WERI-Rb-1 (cell line): Measurements from ENCODE around the gene NECAB2.
"Not testable (repeated sequence)": the region's sequence is repeated elsewhere in the genome, so short reads cannot be mapped to it uniquely, and the experiment has no call there.

ENCODE experiments used
- DNase-seq: peaks from one replicate; pipeline ENCODE4 v3.0.0-alpha.2; 2020
- H3K27ac ChIP-seq: fragments of 250-450 bp; sonication (Bioruptor Pico); 2 replicates; pipeline ENCODE4 v1.5.1; 2020; ENCODE audit warnings: mild to moderate bottlenecking, moderate library complexity
- H3K27me3 ChIP-seq: fragments of 250-450 bp; sonication (Bioruptor Pico); 2 replicates; pipeline ENCODE4 v1.5.1; 2021; ENCODE audit warnings: mild to moderate bottlenecking, low read depth, moderate library complexity; ENCODE audit not compliant: insufficient read depth, severe bottlenecking
- H3K36me3 ChIP-seq: fragments of 250-450 bp; sonication (Bioruptor Pico); 2 replicates; pipeline ENCODE4 v1.5.1; 2020; ENCODE audit warnings: mild to moderate bottlenecking, moderate library complexity
- H3K4me3 ChIP-seq: 2 replicates; pipeline ENCODE4 v1.5.1; 2011; ENCODE audit warnings: low read depth, mild to moderate bottlenecking, control low read depth, low read length
- H3K9me3 ChIP-seq: fragments of 250-450 bp; sonication (Bioruptor Pico); 2 replicates; pipeline ENCODE4 v1.5.1; 2021; ENCODE audit warnings: mild to moderate bottlenecking, moderate library complexity; ENCODE audit not compliant: severe bottlenecking
- TF ChIP-seq, protein P1 (sequence below): IDR thresholded peaks from 2 replicates; pipeline ENCODE4 v1.5.1; 2011; ENCODE audit warnings: low read depth, mild to moderate bottlenecking, control low read depth, inconsistent platforms, low read length

The NECAB2 gene

GRCh38 chr16:83939266-83939855 lies 28.7 kb upstream of the NECAB2 start:
- H3K4me3 ChIP-seq = no peak overlapping the region
- H3K9me3 ChIP-seq = no peaks in the 10 kb centered on the region
- no peak for DNase-seq
- no peaks in the 10 kb centered on the region for H3K27me3 ChIP-seq
- TF ChIP-seq, protein P1, sequence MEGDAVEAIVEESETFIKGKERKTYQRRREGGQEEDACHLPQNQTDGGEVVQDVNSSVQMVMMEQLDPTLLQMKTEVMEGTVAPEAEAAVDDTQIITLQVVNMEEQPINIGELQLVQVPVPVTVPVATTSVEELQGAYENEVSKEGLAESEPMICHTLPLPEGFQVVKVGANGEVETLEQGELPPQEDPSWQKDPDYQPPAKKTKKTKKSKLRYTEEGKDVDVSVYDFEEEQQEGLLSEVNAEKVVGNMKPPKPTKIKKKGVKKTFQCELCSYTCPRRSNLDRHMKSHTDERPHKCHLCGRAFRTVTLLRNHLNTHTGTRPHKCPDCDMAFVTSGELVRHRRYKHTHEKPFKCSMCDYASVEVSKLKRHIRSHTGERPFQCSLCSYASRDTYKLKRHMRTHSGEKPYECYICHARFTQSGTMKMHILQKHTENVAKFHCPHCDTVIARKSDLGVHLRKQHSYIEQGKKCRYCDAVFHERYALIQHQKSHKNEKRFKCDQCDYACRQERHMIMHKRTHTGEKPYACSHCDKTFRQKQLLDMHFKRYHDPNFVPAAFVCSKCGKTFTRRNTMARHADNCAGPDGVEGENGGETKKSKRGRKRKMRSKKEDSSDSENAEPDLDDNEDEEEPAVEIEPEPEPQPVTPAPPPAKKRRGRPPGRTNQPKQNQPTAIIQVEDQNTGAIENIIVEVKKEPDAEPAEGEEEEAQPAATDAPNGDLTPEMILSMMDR = no peak
- H3K36me3 ChIP-seq = no peaks in the 10 kb centered on the region
- H3K27ac ChIP-seq = no peak overlapping the region

DNA sequence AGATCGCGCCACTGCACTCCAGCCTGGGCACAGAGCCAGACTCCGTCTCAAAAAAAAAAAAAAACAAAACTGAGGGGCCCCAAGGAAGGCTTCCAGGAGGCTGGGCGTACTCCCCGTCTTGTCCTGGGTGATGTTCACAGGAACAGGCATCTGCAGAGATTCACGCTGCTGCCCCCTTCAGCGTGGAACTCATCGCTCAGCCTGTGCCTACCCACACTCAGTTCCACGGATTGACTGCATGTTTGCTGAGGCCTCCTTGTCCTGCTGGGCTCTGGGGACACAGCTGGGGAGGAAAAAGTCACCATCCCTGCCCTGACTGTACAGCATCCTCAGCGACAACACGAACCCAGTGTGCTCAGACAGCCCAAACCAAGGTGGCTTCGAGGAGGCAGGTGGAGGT lies 27.9 kb upstream of the NECAB2 start:
- Histone ChIP-seq H3K9me3 (no peaks in the 10 kb centered on the region), H3K27ac (no peak overlapping the region), H3K36me3 (no peaks in the 10 kb centered on the region), H3K4me3 (no peak overlapping the region), H3K27me3 (no peaks in the 10 kb centered on the region)
- DNase-seq = no peak
- TF ChIP-seq, protein P1 = peak; percentile 18; the same call in 1 of the 2 replicates

GRCh38 chr16:83940630-83941378 lies 27.2 kb upstream of the NECAB2 start:
- Histone ChIP-seq H3K27me3 (no peaks in the 10 kb centered on the region), H3K27ac (no peak overlapping the region), H3K9me3 (no peaks in the 10 kb centered on the region), H3K36me3 (no peaks in the 10 kb centered on the region), H3K4me3 (no peak overlapping the region)
- TF ChIP-seq, protein P1 = no peak
- DNase-seq = no peak

DNA sequence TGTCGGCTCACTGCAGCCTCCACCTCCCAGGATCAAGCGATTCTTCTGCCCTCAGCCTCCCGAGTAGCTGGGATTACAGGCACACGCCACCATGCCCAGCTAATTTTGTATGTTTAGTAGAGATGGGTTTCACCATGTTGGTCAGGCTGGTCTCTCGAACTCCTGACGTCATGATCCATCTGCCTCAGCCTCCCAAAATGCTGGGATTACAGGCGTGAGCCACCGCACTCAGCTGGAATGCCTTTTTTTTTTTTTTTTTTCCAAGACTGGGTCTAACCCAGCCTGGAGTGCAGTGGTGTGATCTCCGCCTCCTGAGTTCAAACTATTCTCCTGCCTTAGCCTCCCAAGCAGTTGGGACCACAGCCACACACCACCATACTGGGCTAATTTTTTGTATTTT lies 26.5 kb upstream of the NECAB2 start:
- not testable (repeated sequence) for H3K27me3 ChIP-seq, H3K9me3 ChIP-seq, H3K36me3 ChIP-seq, H3K4me3 ChIP-seq, H3K27ac ChIP-seq, DNase-seq

GRCh38 chr16:83942074-83942473 lies 26.0 kb upstream of the NECAB2 start:
- TF ChIP-seq, protein P1 = no peak
- H3K36me3 ChIP-seq = no peaks in the 10 kb centered on the region
- no peak for DNase-seq
- no peak overlapping the region for H3K4me3 ChIP-seq
- H3K27ac ChIP-seq = no peak overlapping the region
- no peaks in the 10 kb centered on the region for H3K27me3 ChIP-seq
- H3K9me3 ChIP-seq = no peaks in the 10 kb centered on the region

- no peaks in the 10 kb centered on the region for H3K36me3 ChIP-seq
- no peaks in the 10 kb centered on the region for H3K9me3 ChIP-seq
- no peak for DNase-seq
- H3K27ac ChIP-seq = no peak overlapping the region
- H3K27me3 ChIP-seq = no peaks in the 10 kb centered on the region
- no peak overlapping the region for H3K4me3 ChIP-seq
- TF ChIP-seq, protein P1 = no peak
Observed at GRCh38 chr16:83942815-83943515, 25.1 kb upstream of the NECAB2 start.
